ENCODE measurements around the gene THUMPD1. TPM values are rescaled to one million over a fixed set of nuclear protein-coding genes. Genes with fewer than 3 reads are reported as not detected.
"Not testable (repeated sequence)": the region's sequence is repeated elsewhere in the genome, so short reads cannot be mapped to it uniquely, and the experiment has no call there.

The THUMPD1 gene
- total RNA-seq, 3 donors from 2014 or later: 30.8 to 52.8 (median 32.4) TPM

- no peak for TF ChIP-seq CTCF (IDR thresholded peaks at IDR 0.05)
- ATAC-seq: no peak
These were observed 21.4 kb downstream of the THUMPD1 start for GRCh38 chr16:20720251-20720650.

GRCh38 chr16:20717718-20718117 is 23.9 kb downstream of the THUMPD1 start:
- ATAC-seq; H3K4me1 ChIP-seq (ENCODE audit: low read depth); H3K9me3 ChIP-seq; H3K4me3 ChIP-seq; DNase-seq; intact Hi-C loops (cut with DNase I, micrococcal nuclease); H3K36me3 ChIP-seq (ENCODE audit: low read depth): not testable (repeated sequence)

More at GRCh38 chr16:20720251-20720650, 21.4 kb downstream of the THUMPD1 start:
- intact Hi-C loops (cut with DNase I, micrococcal nuclease): no loop called here
- Histone ChIP-seq H3K36me3 (ENCODE audit: low read depth) (no peaks in the 10 kb centered on the region), H3K9me3 (no peaks in the 10 kb centered on the region), H3K4me1 (ENCODE audit: low read depth) (no peaks in the 10 kb centered on the region), H3K4me3 (no peak overlapping the region)
- no peak for DNase-seq

GRCh38 chr16:20711277-20711911 is 30.2 kb downstream of the THUMPD1 start:
- Histone ChIP-seq H3K4me3 (no peak overlapping the region), H3K9me3 (no peaks in the 10 kb centered on the region), H3K36me3 (ENCODE audit: low read depth) (no peaks in the 10 kb centered on the region), H3K4me1 (ENCODE audit: low read depth) (no peaks in the 10 kb centered on the region)
- ATAC-seq (no peak), DNase-seq (no peak)
- TF ChIP-seq CTCF (IDR thresholded peaks at IDR 0.05): no peak
- intact Hi-C loops (cut with DNase I, micrococcal nuclease): no loop called here

- H3K4me3 ChIP-seq; ATAC-seq; intact Hi-C loops (cut with DNase I, micrococcal nuclease); H3K36me3 ChIP-seq (ENCODE audit: low read depth); H3K4me1 ChIP-seq (ENCODE audit: low read depth); H3K9me3 ChIP-seq: not testable (repeated sequence)
- DNase-seq: peak in 1 of 3 donors; percentile 16
These were observed 33.5 kb downstream of the THUMPD1 start for GRCh38 chr16:20708129-20708528.

GRCh38 chr16:20707461-20707860 is 34.2 kb downstream of the THUMPD1 start:
- intact Hi-C loops (cut with DNase I, micrococcal nuclease): no loop called here
- H3K9me3 ChIP-seq: no peaks in the 10 kb centered on the region
- H3K4me3 ChIP-seq: no peak overlapping the region
- DNase-seq (no peak), ATAC-seq (no peak)
- H3K4me1 ChIP-seq (ENCODE audit: low read depth): no peaks in the 10 kb centered on the region
- TF ChIP-seq CTCF (IDR thresholded peaks at IDR 0.05): no peak
- no peaks in the 10 kb centered on the region for H3K36me3 ChIP-seq (ENCODE audit: low read depth)

- intact Hi-C loops (cut with DNase I, micrococcal nuclease); H3K36me3 ChIP-seq (ENCODE audit: low read depth); H3K4me1 ChIP-seq (ENCODE audit: low read depth); DNase-seq; H3K9me3 ChIP-seq; H3K4me3 ChIP-seq; ATAC-seq: not testable (repeated sequence)
These were observed 35.6 kb downstream of the THUMPD1 start for GRCh38 chr16:20705972-20706371.

- no peaks in the 10 kb centered on the region for H3K9me3 ChIP-seq
- no peak for DNase-seq
- intact Hi-C loops (cut with DNase I, micrococcal nuclease): no loop called here
- H3K36me3 ChIP-seq (ENCODE audit: low read depth): no peaks in the 10 kb centered on the region
- no peaks in the 10 kb centered on the region for H3K4me1 ChIP-seq (ENCODE audit: low read depth)
- no peak overlapping the region for H3K4me3 ChIP-seq
- peak; percentile 80 for ATAC-seq
- no peak for TF ChIP-seq CTCF (IDR thresholded peaks at IDR 0.05)
These were observed 37.3 kb downstream of the THUMPD1 start for GRCh38 chr16:20704281-20704680.

- H3K4me3 ChIP-seq; H3K9me3 ChIP-seq; intact Hi-C loops (cut with DNase I, micrococcal nuclease); H3K4me1 ChIP-seq (ENCODE audit: low read depth); ATAC-seq; H3K36me3 ChIP-seq (ENCODE audit: low read depth); DNase-seq: not testable (repeated sequence)
These were observed 39.9 kb downstream of the THUMPD1 start for GRCh38 chr16:20701692-20702091.

All from mucosa of descending colon (tissue), 3 donors.